Measurements from ENCODE around the gene GOPC. TPM values are rescaled to one million over a fixed set of nuclear protein-coding genes. Genes with fewer than 3 reads are reported as not detected.

GOPC gene
- total RNA-seq, 1 experiment from 2014 or later: 49.5 TPM

GRCh38 chr6:117568831-117569410 lies 33.4 kb downstream of the GOPC start:
- Histone ChIP-seq H3K36me3 (peaks cover 68% of the 10 kb centered on the region), H3K27me3 (no peaks in the 10 kb centered on the region), H3K27ac (no peak overlapping the region), H3K9me3 (replicated peaks) (no peaks in the 10 kb centered on the region), H3K4me3 (no peak overlapping the region), H3K4me1 (peaks cover 20% of the 10 kb centered on the region)
- DNase-seq: no peak

DNA sequence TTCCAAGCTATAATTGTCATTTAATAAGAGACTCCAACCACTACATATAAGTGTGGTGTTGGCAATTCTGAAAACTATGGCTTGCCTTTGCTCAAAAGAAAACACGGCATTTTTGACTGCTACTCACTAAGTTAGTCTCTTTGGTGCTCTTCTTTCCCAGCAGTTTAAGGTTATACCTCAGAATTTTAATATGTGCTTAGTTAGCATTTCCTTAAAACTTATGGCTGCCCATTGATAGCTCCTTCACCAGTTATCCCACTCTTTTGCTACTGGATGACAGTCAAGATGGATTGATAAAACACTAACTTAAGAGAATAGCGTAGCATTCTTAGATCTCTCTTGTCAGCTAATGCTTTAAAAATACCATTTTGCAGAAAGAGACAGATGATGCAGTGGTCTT lies 34.1 kb downstream of the GOPC start:
- no peaks in the 10 kb centered on the region for H3K27me3 ChIP-seq
- peaks cover 69% of the 10 kb centered on the region for H3K36me3 ChIP-seq
- no peak for DNase-seq

DNA sequence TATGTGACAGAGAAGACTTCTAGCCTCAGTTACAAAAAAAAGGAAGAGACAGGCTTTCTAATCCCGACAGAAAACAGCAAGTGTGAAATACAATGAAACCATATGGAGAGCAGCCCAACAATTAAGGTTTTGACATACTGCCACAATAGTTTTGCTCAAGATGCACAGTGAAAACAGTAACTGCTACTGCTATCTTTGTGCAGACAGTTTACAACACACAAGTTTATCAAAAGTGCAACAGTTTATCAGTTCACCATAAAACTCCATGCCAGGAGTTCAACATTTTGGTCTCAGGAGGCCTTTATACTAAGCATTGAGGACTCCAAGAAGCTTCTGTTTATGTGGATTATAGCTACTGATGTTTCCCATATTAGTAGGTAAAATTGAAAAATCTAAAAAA lies 37.6 kb downstream of the GOPC start:
- Histone ChIP-seq H3K4me1 (no peaks in the 10 kb centered on the region), H3K27me3 (no peaks in the 10 kb centered on the region), H3K9me3 (replicated peaks) (no peaks in the 10 kb centered on the region), H3K27ac (no peak overlapping the region), H3K36me3 (peaks cover 67% of the 10 kb centered on the region), H3K4me3 (no peak overlapping the region)
- no peak for DNase-seq

More for the DNA sequence above, 34.1 kb downstream of the GOPC start:
- no peak overlapping the region for H3K4me3 ChIP-seq
- peaks cover 13% of the 10 kb centered on the region for H3K4me1 ChIP-seq
- no peak overlapping the region for H3K27ac ChIP-seq
- H3K9me3 ChIP-seq (replicated peaks): no peaks in the 10 kb centered on the region

DNA sequence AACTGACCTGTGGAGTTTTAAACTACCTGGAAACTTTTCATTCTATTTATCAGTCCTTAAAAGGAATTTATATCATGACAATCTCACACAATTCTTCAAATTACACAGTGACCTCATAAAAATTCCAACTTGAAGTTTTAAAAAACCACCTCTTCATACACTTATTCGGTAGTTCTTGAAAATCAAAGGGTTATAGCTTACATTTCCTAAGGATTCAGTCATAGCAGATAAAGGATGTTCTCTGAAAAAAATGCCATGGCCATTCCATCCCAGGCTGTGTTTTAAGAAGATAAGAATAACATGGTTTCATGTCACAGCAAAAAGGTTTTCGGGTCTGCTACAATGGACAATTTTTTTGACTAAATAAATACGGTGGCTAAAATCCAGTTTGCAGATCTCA lies 41.2 kb downstream of the GOPC start:
- Histone ChIP-seq H3K27ac (no peak overlapping the region), H3K9me3 (replicated peaks) (no peaks in the 10 kb centered on the region), H3K27me3 (no peaks in the 10 kb centered on the region), H3K36me3 (peaks cover 42% of the 10 kb centered on the region), H3K4me1 (no peaks in the 10 kb centered on the region), H3K4me3 (no peak overlapping the region)
- DNase-seq: no peak

GRCh38 chr6:117559299-117559698 lies 43.0 kb downstream of the GOPC start:
- H3K4me3 ChIP-seq: no peak overlapping the region
- no peak overlapping the region for H3K27ac ChIP-seq
- H3K9me3 ChIP-seq (replicated peaks): no peaks in the 10 kb centered on the region
- H3K36me3 ChIP-seq: peaks cover 30% of the 10 kb centered on the region
- no peaks in the 10 kb centered on the region for H3K27me3 ChIP-seq
- DNase-seq: no peak
- peaks cover 5% of the 10 kb centered on the region; the same call in 1 of the 2 replicates for H3K4me1 ChIP-seq

DNA sequence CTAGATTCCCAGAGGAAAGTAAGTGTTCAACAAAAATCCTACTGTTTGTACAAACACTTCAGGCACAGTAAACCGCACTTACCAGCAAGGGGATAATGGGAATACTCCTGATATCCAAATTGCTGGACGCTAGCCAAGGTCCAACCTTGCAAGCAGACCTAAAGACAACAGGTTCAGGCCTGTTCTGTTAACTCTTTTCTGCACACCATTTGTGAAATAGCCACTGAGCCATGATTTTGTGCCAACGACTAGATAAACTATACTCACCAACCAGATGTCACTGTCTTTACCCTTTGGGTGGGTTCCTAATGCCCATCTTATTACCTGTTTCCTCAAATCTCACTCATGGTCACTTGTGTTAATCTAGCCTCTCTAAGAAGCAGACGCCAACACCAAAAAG lies 43.5 kb downstream of the GOPC start:
- Histone ChIP-seq H3K4me3 (no peak overlapping the region), H3K27me3 (no peaks in the 10 kb centered on the region), H3K36me3 (peaks cover 30% of the 10 kb centered on the region), H3K4me1 (peaks cover 5% of the 10 kb centered on the region; the same call in 1 of the 2 replicates), H3K9me3 (replicated peaks) (no peaks in the 10 kb centered on the region), H3K27ac (no peak overlapping the region)
- DNase-seq: no peak

DNA sequence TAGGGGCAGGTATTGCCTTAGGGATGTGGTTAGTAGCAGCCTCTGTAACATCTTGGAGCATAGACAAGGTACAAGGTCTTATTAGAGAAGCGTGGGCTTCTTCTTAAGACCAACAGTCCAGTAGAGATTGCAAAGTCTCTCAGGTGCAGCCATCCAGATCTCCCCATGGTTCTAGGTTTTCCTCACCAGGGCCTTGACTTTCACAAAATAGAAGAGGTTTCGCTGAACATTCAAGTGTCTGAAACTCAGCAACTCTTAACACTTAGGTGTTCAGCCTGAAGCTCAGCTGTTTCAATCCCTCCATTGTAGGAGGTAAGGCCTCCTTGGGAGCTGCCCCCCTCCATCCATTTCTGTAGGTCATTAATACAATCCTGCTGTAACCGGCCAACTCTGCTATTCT lies 44.4 kb downstream of the GOPC start:
- H3K4me1 ChIP-seq: peaks cover 5% of the 10 kb centered on the region; the same call in 1 of the 2 replicates
- H3K27me3 ChIP-seq: no peaks in the 10 kb centered on the region
- DNase-seq: no peak
- no peaks in the 10 kb centered on the region for H3K9me3 ChIP-seq (replicated peaks)
- no peak overlapping the region for H3K27ac ChIP-seq
- peaks cover 27% of the 10 kb centered on the region for H3K36me3 ChIP-seq
- no peak overlapping the region for H3K4me3 ChIP-seq

DNA sequence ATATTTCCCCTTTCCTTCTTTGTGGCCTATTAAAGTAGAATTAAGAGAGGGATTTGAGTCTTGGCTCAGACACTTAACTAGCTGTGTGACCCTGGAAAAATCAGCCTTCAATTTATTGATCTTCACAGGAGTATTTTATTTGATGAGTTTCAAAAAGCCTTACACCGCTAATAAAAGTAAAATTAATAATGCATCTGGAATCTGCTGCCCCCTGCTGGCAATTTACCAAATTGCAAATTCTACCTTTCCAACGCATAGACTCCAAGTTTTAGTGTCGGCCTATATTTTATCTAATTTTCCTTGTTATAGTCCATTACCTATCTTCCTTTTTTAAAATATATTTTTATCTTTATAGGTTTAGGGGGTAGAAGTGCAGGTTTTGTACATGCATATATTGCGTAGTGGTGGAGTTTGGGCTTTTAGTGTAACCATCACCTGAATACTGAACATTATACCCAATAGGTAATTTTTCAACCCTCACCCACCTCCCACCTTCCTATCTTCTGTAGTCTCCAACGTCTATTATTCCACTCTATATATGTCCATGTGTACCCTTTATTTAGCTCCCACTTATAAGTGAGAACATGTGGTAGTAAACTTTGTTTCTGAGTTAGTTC lies 46.3 kb downstream of the GOPC start:
- Histone ChIP-seq H3K27ac (no peak overlapping the region), H3K9me3 (replicated peaks) (no peaks in the 10 kb centered on the region), H3K36me3 (peaks cover 17% of the 10 kb centered on the region), H3K4me1 (peaks cover 5% of the 10 kb centered on the region; the same call in 1 of the 2 replicates), H3K4me3 (no peak overlapping the region), H3K27me3 (no peaks in the 10 kb centered on the region)
- peak in 1 of 2 experiments; percentile 70 for DNase-seq

GRCh38 chr6:117555262-117555849 lies 47.0 kb downstream of the GOPC start:
- H3K9me3 ChIP-seq (replicated peaks): no peaks in the 10 kb centered on the region
- H3K27me3 ChIP-seq: no peaks in the 10 kb centered on the region
- peaks cover 12% of the 10 kb centered on the region for H3K36me3 ChIP-seq
- no peak overlapping the region for H3K4me3 ChIP-seq
- DNase-seq: no peak
- peaks cover 5% of the 10 kb centered on the region; the same call in 1 of the 2 replicates for H3K4me1 ChIP-seq
- no peak overlapping the region for H3K27ac ChIP-seq

GRCh38 chr6:117553142-117553541 lies 49.2 kb downstream of the GOPC start:
- Histone ChIP-seq H3K27me3 (no peaks in the 10 kb centered on the region), H3K4me1 (peaks cover 17% of the 10 kb centered on the region), H3K9me3 (replicated peaks) (no peaks in the 10 kb centered on the region), H3K4me3 (no peak overlapping the region), H3K36me3 (no peaks in the 10 kb centered on the region), H3K27ac (no peak overlapping the region)
- no peak for DNase-seq

- no peaks in the 10 kb centered on the region for H3K27me3 ChIP-seq
- H3K4me1 ChIP-seq: peaks cover 19% of the 10 kb centered on the region
- H3K4me3 ChIP-seq: no peak overlapping the region
- no peak for DNase-seq
- H3K9me3 ChIP-seq (replicated peaks): no peaks in the 10 kb centered on the region
- no peaks in the 10 kb centered on the region for H3K36me3 ChIP-seq
- H3K27ac ChIP-seq: no peak overlapping the region
Observed at GRCh38 chr6:117552618-117553017, 49.7 kb downstream of the GOPC start.

- H3K4me1 ChIP-seq: peaks cover 19% of the 10 kb centered on the region
- H3K36me3 ChIP-seq: no peaks in the 10 kb centered on the region
- no peaks in the 10 kb centered on the region for H3K27me3 ChIP-seq
- no peaks in the 10 kb centered on the region for H3K9me3 ChIP-seq (replicated peaks)
- no peak overlapping the region for H3K4me3 ChIP-seq
- H3K27ac ChIP-seq: no peak overlapping the region
- no peak for DNase-seq
Observed at GRCh38 chr6:117550618-117551242, 51.6 kb downstream of the GOPC start.

GRCh38 chr6:117550078-117550600 lies 52.2 kb downstream of the GOPC start:
- Histone ChIP-seq H3K27me3 (no peaks in the 10 kb centered on the region), H3K4me1 (peaks cover 16% of the 10 kb centered on the region), H3K27ac (no peak overlapping the region)

GRCh38 chr6:117549611-117550010 lies 52.7 kb downstream of the GOPC start:
- Histone ChIP-seq H3K27me3 (no peaks in the 10 kb centered on the region), H3K4me3 (no peak overlapping the region), H3K27ac (peak overlapping the region; percentile 49), H3K36me3 (no peaks in the 10 kb centered on the region), H3K9me3 (replicated peaks) (no peaks in the 10 kb centered on the region), H3K4me1 (peaks cover 18% of the 10 kb centered on the region)
- no peak for DNase-seq

More at GRCh38 chr6:117550078-117550600, 52.2 kb downstream of the GOPC start:
- DNase-seq: no peak
- Histone ChIP-seq H3K4me3 (no peak overlapping the region), H3K36me3 (no peaks in the 10 kb centered on the region), H3K9me3 (replicated peaks) (no peaks in the 10 kb centered on the region)

- peak; percentile 47 to 57 for DNase-seq
Observed at GRCh38 chr6:117548797-117549301, 53.5 kb downstream of the GOPC start.

More at GRCh38 chr6:117548797-117549301, 53.5 kb downstream of the GOPC start:
- peak overlapping the region; percentile 13; the same call in 1 of the 2 replicates for H3K4me3 ChIP-seq
- peak overlapping the region; percentile 49 for H3K27ac ChIP-seq
- peaks cover 18% of the 10 kb centered on the region for H3K4me1 ChIP-seq
- H3K27me3 ChIP-seq: no peaks in the 10 kb centered on the region
- H3K36me3 ChIP-seq: no peaks in the 10 kb centered on the region
- no peaks in the 10 kb centered on the region for H3K9me3 ChIP-seq (replicated peaks)
